Activated effector memory CD4-positive, alpha-beta T cell treated with anti-CD3 and anti-CD28 coated beads, Interleukin-2, amount 50 U/mL, for 16 hours (primary cell): Measurements from ENCODE around the gene RHOBTB3.
A peak's percentile ranks its signal among the peaks of the same experiment; 100 is the strongest.

ENCODE experiments used
- DNase-seq: peaks from one replicate; pipeline ENCODE4 v3.0.0-alpha.2; 2020

RHOBTB3 gene

GRCh38 chr5:95842854-95843544 is 111.9 kb downstream of the RHOBTB3 start:
- DNase-seq: peak; percentile 85

DNA sequence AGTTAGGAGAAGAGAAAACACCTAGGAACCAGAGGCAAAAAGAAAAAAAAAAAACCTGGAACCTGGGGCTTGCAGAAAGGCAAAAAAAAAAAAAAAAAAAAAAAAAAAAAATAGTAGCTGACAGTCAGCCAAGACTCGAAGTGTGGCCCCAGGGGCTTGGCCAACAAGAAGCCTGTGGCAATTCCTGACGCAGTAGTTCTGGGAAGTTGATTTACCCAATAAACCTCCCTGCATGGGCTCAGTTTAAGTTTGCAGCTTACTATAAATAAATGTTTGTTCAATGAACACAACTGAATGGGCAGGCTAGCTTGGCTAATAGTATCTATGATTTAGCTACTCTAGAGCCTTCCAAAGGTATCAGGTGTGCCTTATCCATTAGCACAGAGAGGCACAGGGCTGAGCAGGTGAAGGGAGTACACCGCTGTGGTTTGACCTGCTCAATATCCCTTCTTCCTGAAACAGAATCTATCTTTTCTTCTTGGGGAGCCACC is 112.6 kb downstream of the RHOBTB3 start:
- no peak for DNase-seq

DNA sequence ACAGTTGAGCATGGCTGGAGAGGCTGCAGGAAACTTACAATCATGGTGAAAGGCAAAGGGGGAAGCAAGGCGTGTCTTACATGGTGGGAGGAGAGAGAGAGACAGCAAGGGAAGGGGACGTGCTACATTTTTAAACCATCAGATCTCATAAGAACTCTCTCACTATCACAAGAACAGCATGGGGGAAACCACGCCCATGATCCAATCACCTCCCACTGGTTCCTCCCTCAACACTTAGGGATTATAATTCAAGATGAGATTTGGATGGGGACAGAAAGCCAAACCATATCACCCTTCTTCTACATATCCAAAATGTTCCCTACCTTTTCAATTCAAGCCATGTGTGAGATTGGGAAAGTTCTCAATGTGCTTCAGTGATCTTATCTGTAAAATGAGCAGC is 114.3 kb downstream of the RHOBTB3 start:
- DNase-seq: no peak
